ENCODE results near the gene PLEKHO2.
A peak's percentile ranks its signal among the peaks of the same experiment; 100 is the strongest.

Gene PLEKHO2

GRCh38 chr15:64877435-64877834 lies 35.7 kb downstream of the PLEKHO2 start:
- no peak for TF ChIP-seq CSDC2 (CRISPR knock-in tag; IDR thresholded peaks at IDR 0.05)
- TF ChIP-seq ZFP3 (CRISPR knock-in tag; IDR thresholded peaks at IDR 0.05) = no peak
- TF ChIP-seq ZC3H10 (CRISPR knock-in tag; IDR thresholded peaks at IDR 0.05) = no peak
- TF ChIP-seq CSRNP3 (CRISPR knock-in tag; IDR thresholded peaks at IDR 0.05) = no peak
- no peak for TF ChIP-seq ZFP30 (CRISPR knock-in tag; IDR thresholded peaks at IDR 0.05)
- no peak for TF ChIP-seq ESRRG (CRISPR knock-in tag; IDR thresholded peaks at IDR 0.05)
- TF ChIP-seq TOX (CRISPR knock-in tag; IDR thresholded peaks at IDR 0.05; ENCODE audit: borderline replicate concordance) = no peak
- no peak for TF ChIP-seq POU6F1 (CRISPR knock-in tag; IDR thresholded peaks at IDR 0.05; ENCODE audit: borderline replicate concordance, low read depth)
- peak; percentile 49 for ATAC-seq

GRCh38 chr15:64878705-64879104 lies 37.0 kb downstream of the PLEKHO2 start:
- TF ChIP-seq ARNTL (CRISPR knock-in tag; IDR thresholded peaks at IDR 0.05; ENCODE audit: borderline replicate concordance, low read depth) (no peak), ZNF8 (CRISPR knock-in tag; IDR thresholded peaks at IDR 0.05) (no peak), ISL1 (CRISPR knock-in tag; IDR thresholded peaks at IDR 0.05) (no peak), ESRRG (CRISPR knock-in tag; IDR thresholded peaks at IDR 0.05) (no peak), OSR1 (CRISPR knock-in tag; IDR thresholded peaks at IDR 0.05) (no peak), TCF4 (CRISPR knock-in tag; IDR thresholded peaks at IDR 0.05; ENCODE audit: borderline replicate concordance) (no peak), ZFP30 (CRISPR knock-in tag; IDR thresholded peaks at IDR 0.05) (no peak)

GRCh38 chr15:64883100-64883581 lies 41.4 kb downstream of the PLEKHO2 start:
- ATAC-seq = no peak
- TF ChIP-seq ZNF565 (CRISPR knock-in tag; conservative IDR thresholded peaks at IDR 0.05; ENCODE audit: low read depth) = no peak
- no peak for TF ChIP-seq ISL1 (CRISPR knock-in tag; IDR thresholded peaks at IDR 0.05)
- TF ChIP-seq ZFP3 (CRISPR knock-in tag; IDR thresholded peaks at IDR 0.05) = no peak
- no peak for TF ChIP-seq BACH2 (CRISPR knock-in tag; IDR thresholded peaks at IDR 0.05; ENCODE audit: borderline replicate concordance)
- no peak for TF ChIP-seq ZNF8 (CRISPR knock-in tag; IDR thresholded peaks at IDR 0.05)
- no peak for TF ChIP-seq ZNF70 (CRISPR knock-in tag; IDR thresholded peaks at IDR 0.05)
- no peak for TF ChIP-seq GLIS3 (CRISPR knock-in tag; IDR thresholded peaks at IDR 0.05)
- TF ChIP-seq, protein P1, sequence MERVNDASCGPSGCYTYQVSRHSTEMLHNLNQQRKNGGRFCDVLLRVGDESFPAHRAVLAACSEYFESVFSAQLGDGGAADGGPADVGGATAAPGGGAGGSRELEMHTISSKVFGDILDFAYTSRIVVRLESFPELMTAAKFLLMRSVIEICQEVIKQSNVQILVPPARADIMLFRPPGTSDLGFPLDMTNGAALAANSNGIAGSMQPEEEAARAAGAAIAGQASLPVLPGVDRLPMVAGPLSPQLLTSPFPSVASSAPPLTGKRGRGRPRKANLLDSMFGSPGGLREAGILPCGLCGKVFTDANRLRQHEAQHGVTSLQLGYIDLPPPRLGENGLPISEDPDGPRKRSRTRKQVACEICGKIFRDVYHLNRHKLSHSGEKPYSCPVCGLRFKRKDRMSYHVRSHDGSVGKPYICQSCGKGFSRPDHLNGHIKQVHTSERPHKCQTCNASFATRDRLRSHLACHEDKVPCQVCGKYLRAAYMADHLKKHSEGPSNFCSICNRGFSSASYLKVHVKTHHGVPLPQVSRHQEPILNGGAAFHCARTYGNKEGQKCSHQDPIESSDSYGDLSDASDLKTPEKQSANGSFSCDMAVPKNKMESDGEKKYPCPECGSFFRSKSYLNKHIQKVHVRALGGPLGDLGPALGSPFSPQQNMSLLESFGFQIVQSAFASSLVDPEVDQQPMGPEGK (CRISPR knock-in tag; IDR thresholded peaks at IDR 0.05; ENCODE audit: borderline replicate concordance) = no peak
- no peak for TF ChIP-seq SNAI2 (CRISPR knock-in tag; IDR thresholded peaks at IDR 0.05)
- no peak for TF ChIP-seq OSR1 (CRISPR knock-in tag; IDR thresholded peaks at IDR 0.05)
- TF ChIP-seq PPARA (CRISPR knock-in tag; IDR thresholded peaks at IDR 0.05; ENCODE audit: borderline replicate concordance) = no peak
- no peak for TF ChIP-seq POU6F1 (CRISPR knock-in tag; IDR thresholded peaks at IDR 0.05; ENCODE audit: borderline replicate concordance, low read depth)
- TF ChIP-seq ZC3H10 (CRISPR knock-in tag; IDR thresholded peaks at IDR 0.05) = no peak
- no peak for TF ChIP-seq TCF4 (CRISPR knock-in tag; IDR thresholded peaks at IDR 0.05; ENCODE audit: borderline replicate concordance)
- no peak for TF ChIP-seq ZFP30 (CRISPR knock-in tag; IDR thresholded peaks at IDR 0.05)

More at GRCh38 chr15:64878705-64879104, 37.0 kb downstream of the PLEKHO2 start:
- no peak for ATAC-seq

DNA sequence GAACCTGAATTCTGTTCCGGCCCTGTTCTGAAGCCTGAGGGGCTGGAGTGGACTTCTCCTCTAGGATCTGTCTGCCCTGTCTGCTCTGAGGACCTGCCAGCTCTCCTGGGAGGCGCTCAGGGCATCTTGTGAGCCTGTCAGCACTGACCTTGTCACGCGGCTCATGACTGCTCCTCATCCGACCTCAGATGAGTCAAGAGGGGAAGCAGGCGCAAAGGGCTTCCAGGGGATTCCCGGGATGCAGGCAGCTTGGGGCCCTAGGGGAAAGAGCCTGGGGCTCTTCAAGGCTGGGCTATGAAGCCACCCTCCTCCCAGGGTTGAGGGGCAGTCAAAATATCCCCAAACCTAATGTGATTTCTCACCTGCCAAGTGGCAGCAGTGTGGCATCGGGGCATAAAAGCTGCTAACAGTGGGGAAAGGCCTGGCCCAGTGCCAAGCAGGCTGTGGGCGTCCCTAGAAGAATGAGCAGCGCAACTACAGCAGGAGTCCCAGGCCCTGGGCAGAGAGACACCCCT lies 42.3 kb downstream of the PLEKHO2 start:
- ATAC-seq = peak; percentile 88
- TF ChIP-seq ZFP30 (CRISPR knock-in tag; IDR thresholded peaks at IDR 0.05) = no peak

DNA sequence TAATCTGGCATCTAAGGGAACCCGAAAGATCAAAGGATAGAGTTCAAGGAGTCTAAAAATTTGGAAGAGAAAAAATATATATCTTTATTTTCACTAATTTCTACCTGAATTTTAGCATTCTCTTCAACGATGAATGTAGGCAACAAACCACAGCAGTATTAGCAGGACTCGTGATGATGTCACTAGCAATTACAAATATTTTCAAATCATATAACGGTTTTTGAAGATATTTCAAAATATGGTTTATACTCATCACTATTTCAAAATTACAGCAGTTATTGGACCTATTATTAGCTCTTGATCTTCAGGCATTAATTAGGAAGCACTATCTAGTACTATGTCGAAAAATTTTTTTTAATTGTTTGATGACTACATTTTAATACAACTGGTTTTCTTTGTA lies 43.0 kb downstream of the PLEKHO2 start:
- TF ChIP-seq TOX (CRISPR knock-in tag; IDR thresholded peaks at IDR 0.05; ENCODE audit: borderline replicate concordance) (no peak), ZFP30 (CRISPR knock-in tag; IDR thresholded peaks at IDR 0.05) (no peak), OSR1 (CRISPR knock-in tag; IDR thresholded peaks at IDR 0.05) (no peak), BACH2 (CRISPR knock-in tag; IDR thresholded peaks at IDR 0.05; ENCODE audit: borderline replicate concordance) (no peak), CSDC2 (CRISPR knock-in tag; IDR thresholded peaks at IDR 0.05) (no peak), ZNF8 (CRISPR knock-in tag; IDR thresholded peaks at IDR 0.05) (no peak), CSRNP3 (CRISPR knock-in tag; IDR thresholded peaks at IDR 0.05) (no peak), ZNF70 (CRISPR knock-in tag; IDR thresholded peaks at IDR 0.05) (no peak), ISL1 (CRISPR knock-in tag; IDR thresholded peaks at IDR 0.05) (no peak), ZC3H10 (CRISPR knock-in tag; IDR thresholded peaks at IDR 0.05) (no peak)
- ATAC-seq = no peak
